GM12878 (cell line): Measurements from ENCODE around the gene BLNK. TPM values are rescaled to one million over a fixed set of nuclear protein-coding genes. Genes with fewer than 3 reads are reported as not detected.
A peak's percentile ranks its signal among the peaks of the same experiment; 100 is the strongest.

Source experiments
- BACH1 ChIP-seq: fragments of 450-650 bp; IDR thresholded peaks from 2 replicates; pipeline ENCODE4 v1.6.1; 2017; ENCODE audit warnings: mild to moderate bottlenecking, borderline replicate concordance
- BCLAF1 ChIP-seq: fragments of 450-650 bp; IDR thresholded peaks from 2 replicates; pipeline ENCODE4 v1.6.1; 2017; ENCODE audit warnings: antibody characterized with exemption, mild to moderate bottlenecking, moderate library complexity
- CBX5 ChIP-seq: sonication (generic); IDR thresholded peaks from 2 replicates; pipeline ENCODE4 v1.6.1; 2016; ENCODE audit warnings: low read depth, moderate library complexity, mild to moderate bottlenecking, inconsistent platforms
- CTCF ChIP-seq, 3 experiments: IDR thresholded peaks in 2 of 3; conservative IDR thresholded peaks in 1 of 3; 2 replicates each; pipeline ENCODE4 v1.5.1; 2011; ENCODE audit warnings: low read depth in 3 of 3, low read length in 3 of 3, mild to moderate bottlenecking in 3 of 3, control low read depth in 2 of 3, moderate library complexity in 2 of 3, inconsistent platforms in 1 of 3, mixed read lengths in 1 of 3; ENCODE audit not compliant: control insufficient read depth in 2 of 3, insufficient read depth in 1 of 3; ENCODE audit errors: extremely low read depth in 1 of 3
- E2F4 ChIP-seq: IDR thresholded peaks from 2 replicates; pipeline ENCODE4 v1.6.1; 2012; ENCODE audit warnings: low read depth, low read length, improper control_type of control experiment
- JUNB ChIP-seq: IDR thresholded peaks from 2 replicates; pipeline ENCODE4 v1.6.1; 2016; ENCODE audit warnings: antibody characterized with exemption, mild to moderate bottlenecking
- KDM1A ChIP-seq: fragments of 200-600 bp; sonication (generic); IDR thresholded peaks from 2 replicates; pipeline ENCODE4 v1.6.1; 2016; ENCODE audit warnings: borderline replicate concordance
- MEF2A ChIP-seq: IDR thresholded peaks from 2 replicates; pipeline ENCODE4 v1.6.1; 2011; ENCODE audit warnings: low read depth, mild to moderate bottlenecking, low read length, moderate library complexity; ENCODE audit not compliant: insufficient read depth
- NFIC ChIP-seq: IDR thresholded peaks from 2 replicates; pipeline ENCODE4 v1.6.1; 2012; ENCODE audit warnings: low read depth, mild to moderate bottlenecking, inconsistent platforms, low read length, moderate library complexity
- REST ChIP-seq: IDR thresholded peaks from 2 replicates; pipeline ENCODE4 v1.6.1; 2012; ENCODE audit warnings: mild to moderate bottlenecking, low read depth, low read length
- RUNX3 ChIP-seq: IDR thresholded peaks from 2 replicates; pipeline ENCODE4 v1.6.1; 2012; ENCODE audit warnings: low read length, inconsistent platforms
- SP1 ChIP-seq: IDR thresholded peaks from one replicate; pipeline ENCODE4 v1.6.1; 2011; ENCODE audit warnings: low read depth, low read length
- YY1 ChIP-seq: IDR thresholded peaks from 2 replicates; pipeline ENCODE4 v1.6.1; 2011; ENCODE audit warnings: low read depth, mild to moderate bottlenecking, low read length
- ZNF24 ChIP-seq: fragments of 450-650 bp; IDR thresholded peaks from 2 replicates; pipeline ENCODE4 v1.6.1; 2017; ENCODE audit warnings: antibody characterized with exemption, mild to moderate bottlenecking
- ZNF687 ChIP-seq: fragments of 450-650 bp; IDR thresholded peaks from 2 replicates; pipeline ENCODE4 v1.6.1; 2017; ENCODE audit warnings: mild to moderate bottlenecking, moderate library complexity
- polyA plus RNA-seq, 11 experiments: library from polyadenylated mRNA; depleted of rRNA in 4 of 11; unstranded in 6 of 11; stranded (reverse) in 5 of 11; fragments of >200 nt; fragmentation: Nextera tagmentation in 4 of 11; fragmentation: Illumina TruSeq in 1 of 11; extraction: Ambion mirVana in 4 of 11; extraction: Trizol in 1 of 11; gene quantifications; 1 replicate in 1 of 11; 2 replicates in 10 of 11; pipeline versions ENCODE4 v1.2.1 to v1.2.3, GENCODE V29; 2011 to 2016; ENCODE audit warnings: inconsistent platforms in 2 of 11, missing spikeins in 2 of 11, low read depth in 1 of 11
- total RNA-seq, 4 experiments: library from RNA; depleted of rRNA in 3 of 4; stranded (reverse); fragments of >200 nt in 3 of 4; fragmentation: Illumina TruSeq in 1 of 4; extraction: Trizol in 1 of 4; gene quantifications; 2 replicates each; pipeline versions ENCODE4 v1.2.1 to v1.2.3, GENCODE V29; 2013 to 2021

BLNK gene
- total and polyA plus RNA-seq, 10 of the 15 experiments (the other 5 are each of a cell fraction or from before 2014, with no cell fraction given): 79.5 to 201 (median 139) TPM

GRCh38 chr10:96229568-96230030, 41.8 kb downstream of the BLNK start (continued):
- TF ChIP-seq E2F4 (no peak), NFIC (no peak), CBX5 (no peak), RUNX3 (peak; percentile 67), BCLAF1 (no peak), ZNF687 (no peak), CTCF (IDR thresholded peaks at IDR 0.05 in 2 of 3, conservative IDR thresholded peaks at IDR 0.05 in 1 of 3; ENCODE audit: control insufficient read depth in 2 of 3, extremely low read depth in 1 of 3, insufficient read depth in 1 of 3, low read depth in 3 of 3, low read length in 3 of 3) (peak; percentile 93 to 98 (median 93)), SP1 (no peak), BACH1 (no peak), KDM1A (peak; percentile 47; the same call in 1 of the 2 replicates), JUNB (no peak), ZNF24 (0 out of 2 replicates have a peak, but pooled peaks have one; percentile 55), YY1 (peak; percentile 87), REST (no peak), MEF2A (peak; percentile 60; the same call in 1 of the 2 replicates)
